Ectodermal cell (in vitro differentiated cells): ENCODE measurements around the gene WAS.

ENCODE experiments used
- H3K27ac ChIP-seq: 2 replicates; pipeline ENCODE4 v1.7.0; 2013; ENCODE audit warnings: mild to moderate bottlenecking, low read depth, low read length; ENCODE audit not compliant: insufficient read depth, poor library complexity, severe bottlenecking
- H3K27me3 ChIP-seq: 2 replicates; pipeline ENCODE4 v1.7.0; 2013; ENCODE audit warnings: mild to moderate bottlenecking, low read length; ENCODE audit not compliant: insufficient read depth, control insufficient read depth, poor library complexity, severe bottlenecking
- H3K36me3 ChIP-seq: one replicate; pipeline ENCODE4 v1.7.0; 2013; ENCODE audit warnings: low read length; ENCODE audit not compliant: control insufficient read depth, insufficient read depth
- H3K4me1 ChIP-seq: one replicate; pipeline ENCODE4 v1.7.0; 2013; ENCODE audit warnings: low read length; ENCODE audit not compliant: control insufficient read depth, insufficient read depth
- H3K4me3 ChIP-seq: 2 replicates; pipeline ENCODE4 v1.7.0; 2013; ENCODE audit warnings: low read depth, low read length, control low read depth; ENCODE audit not compliant: insufficient read depth
- H3K9me3 ChIP-seq: 2 replicates; pipeline ENCODE4 v1.7.0; 2013; ENCODE audit warnings: mild to moderate bottlenecking, low read length, moderate library complexity; ENCODE audit not compliant: control insufficient read depth
- WGBS, 2 experiments: methylation state at CpG; one replicate each; pipeline ENCODE4 v1.1.7; 2013; ENCODE audit warnings: missing lambda C conversion rate in 2 of 2; 5-methylcytosine and 5-hydroxymethylcytosine counted together

Gene WAS

DNA sequence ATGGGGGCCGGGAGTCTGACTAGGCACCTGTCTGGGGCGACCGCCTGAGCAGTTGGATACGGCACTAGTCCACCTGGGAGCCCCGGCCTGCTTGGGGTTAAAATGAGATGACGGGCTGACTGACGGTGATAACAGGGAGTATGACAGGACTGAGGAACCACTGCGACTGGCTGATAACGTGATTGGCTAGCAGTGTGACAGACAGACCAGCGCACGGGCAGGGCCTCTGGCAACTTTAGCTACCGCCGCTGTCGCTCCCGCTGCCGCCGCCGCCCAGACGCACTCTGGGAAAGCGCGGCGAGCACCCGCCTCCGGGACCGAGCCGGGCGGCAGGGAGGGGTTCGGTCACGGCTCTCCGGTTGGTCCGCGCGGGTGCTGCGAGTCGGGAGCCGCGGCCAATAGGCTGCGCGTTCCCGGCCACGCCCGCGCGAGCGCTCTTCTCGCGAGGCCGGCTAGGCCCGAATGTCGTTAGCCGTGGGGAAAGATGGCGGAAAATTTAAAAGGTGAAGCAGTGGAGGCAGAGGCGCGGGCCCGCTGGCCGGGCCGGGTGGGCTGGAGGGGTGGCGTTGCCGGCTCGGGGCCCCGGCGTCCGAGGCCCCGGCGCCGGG, 12.8 kb downstream of the WAS start, which contains the start of gene SUV39H1:
SUV39H1 (plus strand) TSS at position 434 of the 608 bp plus-strand sequence; CDS start at position 485, 51 bp downstream.
- Histone ChIP-seq H3K4me1 (peaks cover 5% of the 10 kb centered on the region), H3K36me3 (no peaks in the 10 kb centered on the region), H3K27me3 (peaks cover 3% of the 10 kb centered on the region), H3K27ac (peak within 1 kb of the TSS; percentile 67), H3K9me3 (no peaks in the 10 kb centered on the region), H3K4me3 (peak within 1 kb of the TSS; percentile 62)
- 0 to 1% methylated on average over 66 of the region's 66 CpGs for WGBS, 2 experiments

DNA sequence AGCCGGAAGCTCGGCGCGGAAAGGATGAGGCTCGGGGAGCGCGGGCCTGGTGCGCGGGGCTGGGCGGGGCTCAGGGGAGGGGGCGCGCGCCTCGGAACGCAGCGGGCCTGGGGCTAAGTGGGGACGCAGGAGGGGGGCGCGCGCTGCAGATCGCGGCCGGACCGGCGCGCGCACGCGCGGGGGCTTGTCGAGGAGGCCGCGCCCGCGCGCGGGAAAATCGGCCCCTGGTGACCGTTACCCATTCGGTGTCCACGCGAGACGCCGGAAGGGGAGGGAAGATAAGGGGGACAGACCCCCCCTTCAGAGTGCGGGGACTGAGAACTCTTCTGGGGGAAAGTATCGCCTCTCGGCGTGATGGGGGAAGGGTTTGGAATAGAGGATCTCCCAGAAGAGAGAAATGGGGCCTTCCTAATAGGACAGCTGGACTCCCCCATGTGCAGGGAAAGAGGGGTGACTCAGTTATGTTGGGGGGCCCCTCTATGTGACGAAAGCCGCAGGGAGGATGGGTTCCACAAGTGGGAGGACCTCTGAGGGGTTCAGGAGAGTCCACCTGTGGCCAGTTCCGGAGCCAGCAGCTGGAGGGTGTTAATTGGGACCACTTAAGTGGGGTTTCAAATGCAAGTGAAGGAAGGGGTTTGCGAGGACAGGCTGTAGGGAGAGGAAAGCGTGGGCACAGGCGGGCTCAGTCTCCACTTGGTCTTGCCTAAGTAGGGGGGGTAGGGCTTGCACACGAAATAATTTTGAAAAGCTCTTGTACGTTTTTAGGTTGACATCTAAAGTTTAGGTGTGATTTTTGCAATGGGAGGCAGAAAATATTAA, 13.5 kb downstream of the WAS start:
- Histone ChIP-seq H3K27ac (peak overlapping the region; percentile 67), H3K4me1 (peaks cover 5% of the 10 kb centered on the region), H3K27me3 (peaks cover 3% of the 10 kb centered on the region), H3K36me3 (no peaks in the 10 kb centered on the region), H3K9me3 (no peaks in the 10 kb centered on the region), H3K4me3 (peak overlapping the region; percentile 62)
- 0 to 1% methylated on average over 56 of the region's 56 CpGs for whole genome bisulfite sequencing, 2 experiments

GRCh38 chrX:48698306-48698705, 14.7 kb downstream of the WAS start:
- Histone ChIP-seq H3K9me3 (no peaks in the 10 kb centered on the region), H3K27me3 (peaks cover 3% of the 10 kb centered on the region), H3K4me3 (no peak overlapping the region), H3K36me3 (no peaks in the 10 kb centered on the region), H3K27ac (no peak overlapping the region), H3K4me1 (peaks cover 5% of the 10 kb centered on the region)
- WGBS, 2 experiments: 22 to 41% methylated on average over 4 to 5 of the region's 5 CpGs

- H3K4me3 ChIP-seq: no peak overlapping the region
- H3K4me1 ChIP-seq: peaks cover 5% of the 10 kb centered on the region
- H3K9me3 ChIP-seq: no peaks in the 10 kb centered on the region
- 96% methylated on average over 23 of the region's 23 CpGs for WGBS, 2 experiments
- H3K27ac ChIP-seq: no peak overlapping the region
- no peaks in the 10 kb centered on the region for H3K36me3 ChIP-seq
- H3K27me3 ChIP-seq: no peaks in the 10 kb centered on the region
Observed at GRCh38 chrX:48700246-48700645, 16.6 kb downstream of the WAS start.

DNA sequence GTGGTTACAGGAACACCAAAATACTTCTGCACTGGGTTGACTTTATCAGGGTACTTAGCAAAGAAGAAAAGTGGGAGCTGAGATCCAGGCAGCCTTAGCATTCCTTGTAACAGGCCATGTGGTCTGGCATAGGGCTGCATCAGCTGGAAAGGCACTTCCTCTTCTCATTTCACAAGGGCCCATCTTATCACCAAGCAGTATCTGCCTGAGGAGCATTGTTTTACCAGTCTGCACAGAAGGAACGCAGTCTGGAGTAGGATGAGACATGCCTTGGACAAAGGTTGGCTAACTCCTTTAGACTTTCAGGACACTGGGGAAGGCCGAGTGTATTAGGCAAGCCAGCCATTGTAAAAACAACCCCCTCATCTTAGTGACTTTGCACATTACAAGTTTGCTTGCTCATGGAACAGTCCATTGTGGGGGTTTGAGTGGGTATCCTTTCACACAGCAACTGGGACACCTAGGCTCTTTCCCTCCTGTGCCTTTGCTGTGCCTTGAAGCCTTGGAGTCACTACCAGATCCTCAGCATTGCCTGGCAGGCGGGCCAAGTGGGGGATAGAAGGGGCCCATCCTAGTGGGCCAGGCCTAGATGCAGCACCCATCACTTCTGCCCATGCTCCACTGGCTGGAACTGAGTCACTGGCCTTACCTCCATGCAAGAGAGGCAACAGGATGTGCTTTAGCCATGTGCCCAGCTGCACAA, 17.5 kb downstream of the WAS start:
- no peaks in the 10 kb centered on the region for H3K9me3 ChIP-seq
- no peak overlapping the region for H3K4me3 ChIP-seq
- H3K4me1 ChIP-seq: no peaks in the 10 kb centered on the region
- no peaks in the 10 kb centered on the region for H3K36me3 ChIP-seq
- WGBS, 2 experiments: 95 to 98% methylated on average over 2 to 3 of the region's 3 CpGs
- H3K27me3 ChIP-seq: no peaks in the 10 kb centered on the region
- no peak overlapping the region for H3K27ac ChIP-seq

- H3K4me3 ChIP-seq: no peak overlapping the region
- H3K9me3 ChIP-seq: no peaks in the 10 kb centered on the region
- no peaks in the 10 kb centered on the region for H3K36me3 ChIP-seq
- H3K27me3 ChIP-seq: no peaks in the 10 kb centered on the region
- WGBS, 2 experiments: 88 to 100% methylated on average over 2 of the region's 2 CpGs
- H3K4me1 ChIP-seq: no peaks in the 10 kb centered on the region
- H3K27ac ChIP-seq: no peak overlapping the region
Observed at GRCh38 chrX:48702032-48702431, 18.4 kb downstream of the WAS start.

GRCh38 chrX:48702716-48703115, 19.1 kb downstream of the WAS start:
- H3K4me1 ChIP-seq: no peaks in the 10 kb centered on the region
- no peak overlapping the region for H3K27ac ChIP-seq
- 85 to 100% methylated on average over 1 to 4 of the region's 4 CpGs for WGBS, 2 experiments
- H3K27me3 ChIP-seq: no peaks in the 10 kb centered on the region
- no peaks in the 10 kb centered on the region for H3K9me3 ChIP-seq
- H3K4me3 ChIP-seq: no peak overlapping the region
- no peaks in the 10 kb centered on the region for H3K36me3 ChIP-seq

GRCh38 chrX:48703228-48703627, 19.6 kb downstream of the WAS start:
- Histone ChIP-seq H3K36me3 (no peaks in the 10 kb centered on the region), H3K27ac (no peak overlapping the region), H3K9me3 (no peaks in the 10 kb centered on the region), H3K27me3 (no peaks in the 10 kb centered on the region), H3K4me1 (no peaks in the 10 kb centered on the region), H3K4me3 (no peak overlapping the region)
- WGBS, 2 experiments: 86 to 96% methylated on average over 6 of the region's 7 CpGs

GRCh38 chrX:48703642-48704481, 20.3 kb downstream of the WAS start:
- no peaks in the 10 kb centered on the region for H3K36me3 ChIP-seq
- no peaks in the 10 kb centered on the region for H3K27me3 ChIP-seq
- no peak overlapping the region for H3K27ac ChIP-seq
- no peak overlapping the region for H3K4me3 ChIP-seq
- H3K4me1 ChIP-seq: no peaks in the 10 kb centered on the region
- 88 to 92% methylated on average over 4 of the region's 4 CpGs for WGBS, 2 experiments
- H3K9me3 ChIP-seq: no peaks in the 10 kb centered on the region
